GM19023 (cell line): Measurements from ENCODE around the gene GNGT1.
"Not testable (repeated sequence)": the region's sequence is repeated elsewhere in the genome, so short reads cannot be mapped to it uniquely, and the experiment has no call there.

Experiments
- ATAC-seq: cut with Tn5 transposase; IDR thresholded peaks from one replicate; pipeline ENCODE4 v1.9.1; 2021; ENCODE audit warnings: mild to moderate bottlenecking, moderate library complexity; ENCODE audit not compliant: unreplicated experiment

The GNGT1 gene

GRCh38 chr7:93902777-93903423, 3.5 kb upstream of the GNGT1 start:
- ATAC-seq = no peak

- ATAC-seq = no peak
Measured at GRCh38 chr7:93910076-93910994, 4.0 kb downstream of the GNGT1 start.

DNA sequence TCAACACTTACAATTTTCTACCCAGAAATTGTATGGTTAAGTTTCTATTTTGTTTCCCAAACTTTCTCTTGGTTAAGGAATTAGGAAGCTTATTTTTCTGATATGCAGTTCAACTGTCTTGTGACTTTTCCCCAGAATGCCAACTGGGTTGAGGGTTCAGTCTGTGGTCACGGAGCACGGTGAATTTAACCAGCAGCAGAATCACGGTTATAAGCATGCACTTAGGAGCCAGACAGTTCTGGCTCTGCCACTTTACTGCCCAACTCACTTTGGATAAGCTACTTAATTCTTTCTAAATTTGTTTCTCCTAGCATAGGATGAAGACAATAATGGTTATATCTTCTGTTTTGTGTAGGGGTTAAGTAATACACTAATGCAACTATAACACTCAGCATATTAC, 4.9 kb downstream of the GNGT1 start:
- ATAC-seq = not testable (repeated sequence)

- ATAC-seq = not testable (repeated sequence)
Measured at GRCh38 chr7:93911661-93912060, 5.3 kb downstream of the GNGT1 start.

DNA sequence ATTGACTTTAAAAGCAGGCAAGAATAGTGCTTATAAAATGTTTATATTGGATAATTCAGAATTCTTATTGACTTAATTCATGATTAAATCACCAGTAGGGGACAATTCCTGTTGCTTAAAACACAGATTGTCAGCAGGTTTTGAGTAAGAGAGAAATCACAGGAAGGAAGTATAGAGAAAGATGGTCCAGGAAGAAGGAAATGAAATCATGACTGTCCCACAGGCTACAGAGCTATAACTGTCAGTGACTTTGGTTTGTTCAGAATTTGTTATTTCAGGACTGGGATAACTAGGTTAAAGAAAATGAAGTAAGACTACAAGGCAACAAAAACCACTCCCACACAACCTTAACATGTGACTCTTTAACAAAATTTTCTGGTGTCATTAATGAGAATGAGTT, 6.8 kb downstream of the GNGT1 start:
- ATAC-seq = no peak

GRCh38 chr7:93914581-93915066, 8.3 kb downstream of the GNGT1 start:
- ATAC-seq = no peak

DNA sequence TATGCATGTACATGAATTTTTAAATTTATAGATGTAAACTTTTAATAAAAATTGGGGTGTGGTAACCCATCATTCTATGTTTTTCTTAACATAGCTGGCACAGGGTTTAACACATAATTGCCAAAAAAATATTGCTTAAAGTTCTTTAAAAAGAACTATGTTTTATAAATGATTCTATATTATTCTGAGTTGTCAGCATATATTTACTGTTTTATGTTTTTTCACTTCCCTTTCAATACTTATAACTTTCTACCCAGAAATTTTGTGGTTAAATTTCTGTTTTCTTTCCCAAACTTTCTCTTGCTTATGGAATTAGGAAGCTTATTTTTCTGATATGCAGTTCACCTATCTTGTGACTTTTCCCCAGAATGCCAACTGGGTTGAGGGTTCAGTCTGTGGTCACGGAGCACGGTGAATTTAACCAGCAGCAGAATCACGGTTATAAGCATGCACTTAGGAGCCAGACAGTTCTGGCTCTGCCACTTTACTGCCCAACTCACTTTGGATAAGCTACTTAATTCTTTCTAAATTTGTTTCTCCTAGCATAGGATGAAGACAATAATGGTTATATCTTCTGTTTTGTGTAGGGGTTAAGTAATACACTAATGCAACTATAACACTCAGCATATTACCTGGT, 9.0 kb downstream of the GNGT1 start:
- not testable (repeated sequence) for ATAC-seq

DNA sequence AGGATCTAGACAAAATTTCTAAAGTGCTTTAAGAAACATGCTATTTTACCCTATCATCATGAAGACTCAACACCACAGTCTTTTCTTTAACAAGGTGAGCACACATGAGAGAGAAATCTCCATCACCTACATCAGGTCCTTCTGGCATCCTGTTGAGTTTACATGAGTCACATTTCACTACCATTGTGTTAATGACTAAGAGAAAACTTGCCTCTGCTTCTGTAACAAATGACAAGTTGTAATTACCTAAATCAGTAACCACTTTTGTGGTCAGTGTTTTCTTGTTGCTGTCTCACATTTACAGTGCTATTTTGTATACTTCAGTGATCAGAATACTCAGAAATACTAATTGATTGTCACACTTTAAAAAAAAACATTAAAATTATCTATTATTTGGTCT, 9.5 kb downstream of the GNGT1 start:
- not testable (repeated sequence) for ATAC-seq

DNA sequence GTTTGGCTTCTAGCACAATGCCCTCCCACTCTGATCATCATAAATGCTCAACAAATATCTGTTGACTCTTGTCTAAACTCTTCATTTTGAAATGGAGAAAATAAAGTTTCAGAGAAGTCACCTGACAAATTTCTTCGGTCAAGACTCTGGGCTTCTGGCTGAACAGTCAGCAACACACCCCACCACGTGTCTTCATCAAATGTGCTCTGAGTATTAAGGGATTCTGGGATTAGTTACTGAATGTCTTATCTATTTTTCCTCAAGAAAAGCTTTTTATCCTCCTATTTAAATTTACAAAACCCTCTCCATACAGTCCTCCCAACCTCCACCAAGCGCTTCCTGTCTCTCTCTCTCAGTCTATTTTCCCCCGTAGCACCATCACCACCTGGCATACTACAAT, 9.9 kb downstream of the GNGT1 start:
- ATAC-seq = not testable (repeated sequence)

GRCh38 chr7:93920496-93921182, 14.3 kb downstream of the GNGT1 start:
- ATAC-seq = no peak

- ATAC-seq = no peak
Measured at GRCh38 chr7:93921186-93921585, 14.8 kb downstream of the GNGT1 start.

DNA sequence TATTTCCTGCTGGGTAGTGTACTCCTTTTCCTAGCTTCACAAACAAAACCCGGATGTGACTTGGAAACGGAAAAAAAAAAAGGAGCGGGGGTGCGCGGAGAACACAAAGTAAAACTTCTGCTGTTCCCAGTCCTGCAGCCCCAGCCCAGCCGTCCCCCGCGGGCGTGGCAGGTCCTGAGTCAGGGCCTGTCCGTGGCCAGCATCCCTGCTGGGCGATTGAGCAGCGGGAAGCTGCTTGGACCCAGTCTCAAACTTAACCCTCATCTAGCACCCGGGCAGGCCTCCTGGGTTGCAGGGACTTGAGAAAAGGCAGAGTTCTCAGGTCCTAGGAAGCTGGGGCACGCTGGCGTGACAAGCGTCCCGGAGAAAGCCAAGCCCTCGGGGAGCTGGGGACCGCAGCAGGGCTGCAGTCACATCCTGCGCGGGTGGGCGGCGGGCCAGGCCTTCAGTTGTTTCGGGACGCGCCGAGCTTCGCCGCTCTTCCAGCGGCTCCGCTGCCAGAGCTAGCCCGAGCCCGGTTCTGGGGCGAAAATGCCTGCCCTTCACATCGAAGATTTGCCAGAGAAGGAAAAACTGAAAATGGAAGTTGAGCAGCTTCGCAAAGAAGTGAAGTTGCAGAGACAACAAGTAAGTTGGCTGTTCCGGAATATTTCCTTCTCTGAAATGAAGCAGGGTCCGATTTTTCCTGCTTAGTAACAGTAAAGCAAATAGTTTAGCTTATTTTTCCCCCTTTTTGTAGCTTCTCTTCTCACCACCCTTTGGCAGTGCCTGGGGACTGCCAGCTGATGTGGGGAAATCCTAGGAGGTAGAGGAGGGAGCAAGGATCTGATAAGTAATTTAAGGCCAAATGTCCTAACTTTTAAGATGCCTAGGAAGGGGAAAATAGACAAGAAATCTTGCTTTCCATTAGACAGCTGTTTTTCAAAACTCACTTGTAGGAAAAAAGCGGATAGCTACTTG, 15.5 kb downstream of the GNGT1 start, which contains the start of gene GNG11:
Gene GNG11, plus strand, starts transcription at position 129 of the 960 bp plus-strand sequence. Its CDS starts 403 bp downstream, at position 532.
- peak; percentile 90 for ATAC-seq

- ATAC-seq = no peak
Measured at GRCh38 chr7:93923296-93923695, 16.9 kb downstream of the GNGT1 start.

GRCh38 chr7:93923942-93924341, 17.6 kb downstream of the GNGT1 start:
- ATAC-seq = no peak

DNA sequence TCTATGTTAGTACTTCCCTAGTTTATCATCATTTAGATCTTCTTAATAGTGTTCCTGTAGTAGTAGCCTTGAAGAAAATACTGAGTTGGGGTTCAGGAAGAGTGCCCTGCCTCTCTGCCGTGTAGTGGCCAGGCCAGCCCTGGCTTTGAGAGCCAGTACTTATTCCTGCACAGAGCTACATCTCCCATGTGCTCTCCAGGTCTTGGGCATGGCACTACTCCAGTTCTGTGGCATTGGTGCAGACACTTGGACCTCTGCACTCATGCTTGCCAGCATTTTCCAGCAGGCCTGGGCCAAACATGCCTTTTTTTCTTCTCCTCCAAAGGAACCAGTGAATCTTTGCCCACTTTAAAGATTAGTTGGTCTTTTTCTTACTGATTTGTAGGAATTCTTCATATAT, 20.4 kb downstream of the GNGT1 start:
- ATAC-seq = no peak

DNA sequence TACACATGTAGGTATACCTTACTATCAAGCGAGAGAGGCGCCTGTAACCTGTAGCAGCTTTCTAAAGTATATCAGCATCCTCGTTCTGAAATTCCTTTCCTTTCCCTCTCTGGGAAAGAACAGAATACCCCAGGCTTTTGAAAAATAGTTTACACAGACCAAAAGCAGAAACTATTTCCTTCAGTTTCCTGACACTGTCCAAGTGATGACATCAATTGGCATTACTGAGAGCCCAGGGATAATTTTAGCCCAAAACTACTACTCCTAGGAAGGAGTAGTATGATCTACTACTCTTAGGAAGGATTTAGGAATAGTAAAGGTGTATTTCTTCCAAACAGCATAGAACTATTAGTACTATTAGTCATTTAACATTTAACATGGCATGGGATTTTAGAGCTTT, 21.2 kb downstream of the GNGT1 start:
- no peak for ATAC-seq

DNA sequence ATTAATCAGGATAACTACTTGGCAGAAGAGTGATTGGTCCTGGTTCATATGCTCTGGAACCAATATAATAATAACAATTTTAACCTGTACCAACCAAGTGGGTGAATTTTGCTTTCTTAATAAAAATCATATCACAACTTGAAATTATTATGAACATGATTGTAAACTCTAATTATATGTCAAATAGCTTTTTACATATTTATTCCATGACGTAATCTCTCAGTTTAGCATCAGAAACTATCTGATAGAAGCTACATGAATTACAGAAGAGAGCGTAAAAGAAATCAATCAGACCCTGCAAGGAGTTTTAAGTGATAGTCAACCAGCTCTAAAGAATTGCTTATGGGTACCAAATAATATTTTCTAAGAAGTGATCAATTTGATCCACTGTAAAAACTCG, 25.3 kb downstream of the GNGT1 start:
- no peak for ATAC-seq

GRCh38 chr7:93933156-93933555, 26.8 kb downstream of the GNGT1 start:
- no peak for ATAC-seq

DNA sequence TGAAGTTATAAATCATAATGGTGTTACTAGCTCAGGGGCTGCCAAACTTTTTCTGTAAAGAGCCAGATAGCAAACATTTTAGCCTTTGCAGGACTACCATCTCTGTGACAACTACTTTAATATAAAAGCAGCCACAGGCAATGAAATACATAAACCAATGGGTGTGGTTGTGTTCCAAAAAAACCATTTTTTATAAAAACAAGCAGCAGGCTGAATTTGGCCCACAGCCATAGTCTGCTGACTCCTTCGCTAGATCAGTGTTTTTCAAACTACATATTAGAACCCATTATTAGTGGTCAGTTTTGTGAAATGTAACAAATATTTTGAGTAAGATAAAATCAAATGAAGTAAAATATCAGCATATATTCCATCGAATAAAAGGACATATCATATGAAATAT, 28.7 kb downstream of the GNGT1 start:
- ATAC-seq = no peak

GRCh38 chr7:93937818-93938217, 31.5 kb downstream of the GNGT1 start:
- ATAC-seq = no peak
